Iris pigment epithelial cell (primary cell): ENCODE data around the gene C18orf54.
"Not testable (repeated sequence)": the region's sequence is repeated elsewhere in the genome, so short reads cannot be mapped to it uniquely, and the experiment has no call there.

ENCODE experiments used
- DNase-seq: peaks from one replicate; pipeline ENCODE4 v3.0.0-alpha.2; 2011; ENCODE audit warnings: low read depth

C18orf54 gene

GRCh38 chr18:54357660-54358494, at the start of gene C18orf54, which contains the start of gene STARD6:
TSS of gene C18orf54 (plus strand) at chr18:54357906. CDS start at chr18:54360573, 2,667 bp downstream.
TSS of gene STARD6 (minus strand) at chr18:54357858. CDS start at chr18:54354573, 3,285 bp downstream.
- DNase-seq: peak; percentile 89

GRCh38 chr18:54309564-54309963, 48.1 kb upstream of the C18orf54 start:
- DNase-seq: not testable (repeated sequence)

- no peak for DNase-seq
These were observed 41.5 kb upstream of the C18orf54 start for GRCh38 chr18:54316071-54316820.

GRCh38 chr18:54323561-54323960, 34.1 kb upstream of the C18orf54 start:
- DNase-seq: no peak

- no peak for DNase-seq
These were observed 33.7 kb upstream of the C18orf54 start for GRCh38 chr18:54323970-54324369.

GRCh38 chr18:54327818-54328217, 29.9 kb upstream of the C18orf54 start:
- peak; percentile 18 for DNase-seq

GRCh38 chr18:54329787-54330186, 27.9 kb upstream of the C18orf54 start:
- DNase-seq: no peak

- DNase-seq: no peak
These were observed 26.7 kb upstream of the C18orf54 start for GRCh38 chr18:54330768-54331548.

GRCh38 chr18:54335638-54336173, 22.0 kb upstream of the C18orf54 start:
- no peak for DNase-seq

GRCh38 chr18:54338230-54338629, 19.5 kb upstream of the C18orf54 start:
- no peak for DNase-seq

- no peak for DNase-seq
These were observed 6.5 kb upstream of the C18orf54 start for GRCh38 chr18:54351186-54351585.

- DNase-seq: no peak
These were observed 535 bp upstream of the C18orf54 start for GRCh38 chr18:54357082-54357659.

- DNase-seq: peak; percentile 32
These were observed 862 bp downstream of the C18orf54 start for GRCh38 chr18:54358495-54359040.

GRCh38 chr18:54359233-54359632, 1.5 kb downstream of the C18orf54 start:
- peak; percentile 17 for DNase-seq

GRCh38 chr18:54360406-54360805, 2.7 kb downstream of the C18orf54 start:
- peak; percentile 25 for DNase-seq

GRCh38 chr18:54378057-54378456, 20.4 kb downstream of the C18orf54 start:
- no peak for DNase-seq

- no peak for DNase-seq
These were observed 23.9 kb downstream of the C18orf54 start for GRCh38 chr18:54381640-54382039.

- DNase-seq: no peak
These were observed 24.4 kb downstream of the C18orf54 start for GRCh38 chr18:54382076-54382475.

GRCh38 chr18:54382733-54383252, 25.1 kb downstream of the C18orf54 start:
- no peak for DNase-seq

GRCh38 chr18:54386043-54386442, 28.3 kb downstream of the C18orf54 start:
- DNase-seq: peak; percentile 4
